ENCODE measurements around the gene CFL1.
"Not testable (repeated sequence)": the region's sequence is repeated elsewhere in the genome, so short reads cannot be mapped to it uniquely, and the experiment has no call there.

CFL1 gene

DNA sequence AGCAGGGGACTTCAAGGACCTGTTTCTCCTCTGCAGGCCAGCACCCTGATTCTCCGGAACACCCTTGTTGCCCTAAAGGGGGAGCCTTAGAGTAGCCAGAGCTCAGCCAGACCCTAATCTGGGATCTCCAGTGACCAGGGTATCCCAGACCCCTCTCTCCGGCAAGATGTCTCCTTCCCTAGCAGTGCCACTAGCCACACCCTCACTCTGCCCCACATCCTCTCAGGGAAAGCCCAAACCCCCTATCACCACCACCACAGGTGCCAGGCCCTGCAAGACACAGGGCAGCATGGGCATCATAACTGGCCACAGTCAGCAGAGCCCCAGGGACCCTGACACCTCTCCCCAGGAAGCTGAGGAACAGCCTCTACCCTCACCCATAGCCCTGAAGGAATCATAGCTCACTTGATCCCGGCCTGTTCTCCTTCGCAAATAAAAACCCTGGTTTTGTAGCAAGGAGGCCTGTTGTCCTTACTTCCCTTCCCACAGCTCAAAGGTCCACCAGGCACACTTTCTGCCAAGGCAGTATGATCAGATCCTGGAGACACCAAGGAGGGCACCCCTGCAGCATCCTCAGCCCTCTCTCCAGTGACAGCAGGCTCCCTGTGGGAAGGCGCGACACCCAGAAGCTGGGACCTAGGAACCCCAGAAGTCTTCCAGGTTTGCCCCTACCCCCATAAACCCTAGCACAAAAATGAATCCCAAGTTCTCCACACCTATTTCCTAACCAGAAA, 4.6 kb downstream of the CFL1 start:
- Histone ChIP-seq H3K27ac (ENCODE audit: low read depth, low read length, severe bottlenecking) (peak overlapping the region; percentile 16), H3K9me3 (ENCODE audit: control insufficient read depth, low read length) (no peaks in the 10 kb centered on the region), H3K4me1 (ENCODE audit: control insufficient read depth, insufficient read depth, low read length, poor library complexity, severe bottlenecking) (peaks cover 17% of the 10 kb centered on the region), H3K36me3 (ENCODE audit: control insufficient read depth, insufficient read depth, low read length) (peaks cover 59% of the 10 kb centered on the region), H3K4me3 (ENCODE audit: extremely low read depth, insufficient read depth, low read length, poor library complexity, severe bottlenecking) (no peak overlapping the region)
- whole genome bisulfite sequencing, 2 experiments (ENCODE audit: insufficient coverage in 2 of 2) = 91 to 94% methylated on average over 4 to 6 of the region's 6 CpGs

DNA sequence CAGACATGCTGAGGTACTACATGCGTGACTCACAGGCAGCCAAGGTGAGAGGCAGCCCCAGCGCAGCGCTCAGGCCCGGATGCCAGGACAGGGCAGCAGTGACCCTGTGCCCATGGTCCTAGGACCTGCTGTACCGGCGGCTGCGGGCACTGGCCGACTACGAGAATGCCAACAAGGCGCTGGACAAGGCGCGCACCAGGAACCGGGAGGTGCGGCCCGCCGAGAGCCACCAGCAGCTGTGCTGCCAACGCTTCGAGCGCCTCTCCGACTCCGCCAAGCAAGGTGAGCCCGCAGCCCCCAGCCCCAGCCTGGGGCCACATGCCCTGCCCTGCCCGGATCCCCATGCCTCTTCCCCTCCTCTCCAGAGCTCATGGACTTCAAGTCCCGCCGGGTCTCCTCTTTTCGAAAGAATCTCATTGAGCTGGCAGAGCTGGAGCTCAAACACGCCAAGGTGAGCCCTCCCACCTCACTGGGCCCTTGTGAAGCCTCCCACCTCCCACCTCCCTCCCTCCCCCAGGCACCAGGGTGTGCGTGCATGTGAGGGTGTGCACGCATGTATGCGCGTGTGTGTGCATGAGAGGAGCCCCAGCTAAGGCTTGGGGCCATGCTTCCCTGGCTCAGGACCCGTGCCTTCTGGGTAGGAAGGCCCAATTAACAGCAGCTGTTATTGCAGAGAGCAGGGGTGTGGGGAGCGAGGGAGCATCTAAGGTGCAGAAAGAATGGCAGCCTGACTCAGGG, 5.3 kb downstream of the CFL1 start:
- peak overlapping the region; percentile 16 for H3K27ac ChIP-seq (ENCODE audit: low read depth, low read length, severe bottlenecking)
- no peaks in the 10 kb centered on the region for H3K9me3 ChIP-seq (ENCODE audit: control insufficient read depth, low read length)
- 96 to 97% methylated on average over 29 to 32 of the region's 33 CpGs for WGBS, 2 experiments (ENCODE audit: insufficient coverage in 2 of 2)
- H3K4me3 ChIP-seq (ENCODE audit: extremely low read depth, insufficient read depth, low read length, poor library complexity, severe bottlenecking) = no peak overlapping the region
- H3K4me1 ChIP-seq (ENCODE audit: control insufficient read depth, insufficient read depth, low read length, poor library complexity, severe bottlenecking) = peaks cover 17% of the 10 kb centered on the region
- H3K36me3 ChIP-seq (ENCODE audit: control insufficient read depth, insufficient read depth, low read length) = peaks cover 59% of the 10 kb centered on the region

GRCh38 chr11:65851811-65852507, 6.0 kb downstream of the CFL1 start:
- Histone ChIP-seq H3K9me3 (ENCODE audit: control insufficient read depth, low read length) (no peaks in the 10 kb centered on the region), H3K4me1 (ENCODE audit: control insufficient read depth, insufficient read depth, low read length, poor library complexity, severe bottlenecking) (peaks cover 17% of the 10 kb centered on the region), H3K36me3 (ENCODE audit: control insufficient read depth, insufficient read depth, low read length) (peaks cover 59% of the 10 kb centered on the region), H3K27ac (ENCODE audit: low read depth, low read length, severe bottlenecking) (no peak overlapping the region), H3K4me3 (ENCODE audit: extremely low read depth, insufficient read depth, low read length, poor library complexity, severe bottlenecking) (no peak overlapping the region)
- 94 to 98% methylated on average over 8 to 10 of the region's 10 CpGs for WGBS, 2 experiments (ENCODE audit: insufficient coverage in 2 of 2)

DNA sequence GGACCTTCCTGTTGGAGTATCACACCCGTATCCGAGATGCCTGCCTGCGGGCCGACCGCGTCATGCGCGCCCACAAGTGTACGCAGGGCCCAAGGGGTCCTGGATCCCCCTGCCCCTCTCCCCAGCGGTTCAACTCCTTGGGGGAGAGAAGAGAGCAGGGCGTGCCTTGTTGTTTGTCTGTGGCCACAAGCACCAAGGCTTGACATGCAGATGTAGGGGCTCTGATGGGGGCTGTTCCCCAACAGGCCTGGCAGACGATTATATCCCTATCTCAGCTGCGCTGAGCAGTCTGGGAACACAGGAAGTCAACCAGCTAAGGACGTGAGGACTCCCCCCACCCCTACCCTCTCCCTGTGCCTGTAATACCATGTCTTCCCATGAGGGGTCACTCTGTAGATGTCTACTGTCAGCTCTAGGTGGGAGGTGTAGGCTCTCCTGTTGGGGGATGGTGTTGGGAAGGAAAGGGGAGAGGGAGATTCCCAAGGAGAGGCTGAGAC, 6.8 kb downstream of the CFL1 start:
- Histone ChIP-seq H3K4me1 (ENCODE audit: control insufficient read depth, insufficient read depth, low read length, poor library complexity, severe bottlenecking) (peaks cover 14% of the 10 kb centered on the region), H3K27ac (ENCODE audit: low read depth, low read length, severe bottlenecking) (peak overlapping the region; percentile 16), H3K36me3 (ENCODE audit: control insufficient read depth, insufficient read depth, low read length) (peaks cover 52% of the 10 kb centered on the region), H3K4me3 (ENCODE audit: extremely low read depth, insufficient read depth, low read length, poor library complexity, severe bottlenecking) (no peak overlapping the region), H3K9me3 (ENCODE audit: control insufficient read depth, low read length) (no peaks in the 10 kb centered on the region)
- 94 to 98% methylated on average over 5 to 13 of the region's 14 CpGs for WGBS, 2 experiments (ENCODE audit: insufficient coverage in 2 of 2)

DNA sequence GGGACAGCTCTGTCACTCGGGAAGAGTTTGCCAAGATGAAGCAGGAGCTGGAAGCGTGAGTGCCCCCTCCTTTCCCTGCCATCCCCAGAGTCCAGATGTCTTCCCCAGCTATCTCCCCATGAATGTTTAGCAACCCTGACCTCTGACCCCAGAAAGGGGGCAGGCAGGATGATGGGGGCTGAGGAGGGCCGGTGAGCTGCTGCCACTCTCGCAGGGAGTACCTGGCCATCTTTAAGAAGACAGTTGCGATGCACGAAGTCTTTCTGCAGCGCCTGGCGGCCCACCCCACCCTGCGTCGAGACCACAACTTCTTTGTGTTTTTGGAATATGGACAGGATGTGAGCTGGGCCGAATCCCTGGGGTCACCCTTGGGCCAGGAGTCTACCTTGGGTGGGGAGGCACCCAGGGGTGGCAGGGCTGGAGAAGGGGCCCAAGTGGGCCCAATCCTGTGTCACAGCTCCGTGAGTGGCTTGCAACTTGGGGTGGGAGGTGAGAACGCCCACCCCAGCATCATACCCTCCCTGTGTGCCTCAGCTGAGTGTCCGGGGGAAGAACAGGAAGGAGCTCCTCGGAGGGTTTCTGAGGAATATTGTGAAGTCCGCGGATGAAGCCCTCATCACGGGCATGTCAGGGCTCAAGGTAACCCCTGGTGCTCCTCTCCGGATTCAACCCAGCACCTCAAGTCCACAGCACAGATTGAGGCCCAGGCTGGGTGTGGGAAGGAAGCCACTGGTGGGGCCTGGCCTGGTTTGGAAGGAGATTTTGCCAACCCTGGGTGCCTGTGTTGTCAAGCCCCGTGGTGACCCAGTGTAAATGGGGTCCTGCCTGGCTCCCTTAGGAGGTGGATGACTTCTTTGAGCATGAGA, 7.5 kb downstream of the CFL1 start:
- Histone ChIP-seq H3K4me3 (ENCODE audit: extremely low read depth, insufficient read depth, low read length, poor library complexity, severe bottlenecking) (no peak overlapping the region), H3K4me1 (ENCODE audit: control insufficient read depth, insufficient read depth, low read length, poor library complexity, severe bottlenecking) (peaks cover 8% of the 10 kb centered on the region), H3K36me3 (ENCODE audit: control insufficient read depth, insufficient read depth, low read length) (peaks cover 45% of the 10 kb centered on the region), H3K27ac (ENCODE audit: low read depth, low read length, severe bottlenecking) (peak overlapping the region; percentile 16), H3K9me3 (ENCODE audit: control insufficient read depth, low read length) (no peaks in the 10 kb centered on the region)
- 90 to 96% methylated on average over 16 to 18 of the region's 20 CpGs for WGBS, 2 experiments (ENCODE audit: insufficient coverage in 2 of 2)

DNA sequence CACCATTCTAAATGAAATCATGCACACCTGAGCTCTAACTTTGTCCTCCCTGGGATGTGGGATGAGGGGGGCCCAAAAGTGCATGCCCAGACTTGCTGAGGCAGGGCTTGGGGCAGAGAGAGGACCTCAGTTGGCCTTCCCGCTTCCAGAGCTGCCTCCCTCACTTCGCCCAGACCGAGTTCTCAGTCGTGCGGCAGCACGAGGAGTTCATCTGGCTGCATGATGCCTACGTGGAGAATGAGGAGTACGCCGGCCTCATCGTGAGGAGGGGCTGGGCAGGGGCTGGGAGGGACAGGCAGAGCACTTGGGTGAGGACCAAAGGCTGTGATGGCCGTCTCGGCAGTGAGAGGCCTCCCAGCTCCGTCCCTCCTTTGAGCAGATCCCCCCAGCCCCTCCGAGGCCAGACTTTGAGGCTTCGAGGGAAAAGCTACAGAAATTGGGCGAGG, 8.2 kb downstream of the CFL1 start:
- H3K4me3 ChIP-seq (ENCODE audit: extremely low read depth, insufficient read depth, low read length, poor library complexity, severe bottlenecking) = no peak overlapping the region
- WGBS, 2 experiments (ENCODE audit: insufficient coverage in 2 of 2) = 73 to 74% methylated on average over 16 of the region's 16 CpGs
- no peaks in the 10 kb centered on the region for H3K9me3 ChIP-seq (ENCODE audit: control insufficient read depth, low read length)
- peaks cover 1% of the 10 kb centered on the region for H3K4me1 ChIP-seq (ENCODE audit: control insufficient read depth, insufficient read depth, low read length, poor library complexity, severe bottlenecking)
- H3K27ac ChIP-seq (ENCODE audit: low read depth, low read length, severe bottlenecking) = no peak overlapping the region
- H3K36me3 ChIP-seq (ENCODE audit: control insufficient read depth, insufficient read depth, low read length) = peaks cover 38% of the 10 kb centered on the region

GRCh38 chr11:65849366-65849765, 8.6 kb downstream of the CFL1 start:
- Histone ChIP-seq H3K4me3 (ENCODE audit: extremely low read depth, insufficient read depth, low read length, poor library complexity, severe bottlenecking) (no peak overlapping the region), H3K27ac (ENCODE audit: low read depth, low read length, severe bottlenecking) (no peak overlapping the region)
- WGBS, 2 experiments (ENCODE audit: insufficient coverage in 2 of 2) = 83% methylated on average over 7 of the region's 8 CpGs

GRCh38 chr11:65848693-65849092, 9.3 kb downstream of the CFL1 start:
- not testable (repeated sequence) for H3K27ac ChIP-seq (ENCODE audit: low read depth, low read length, severe bottlenecking); H3K4me1 ChIP-seq (ENCODE audit: control insufficient read depth, insufficient read depth, low read length, poor library complexity, severe bottlenecking); H3K4me3 ChIP-seq (ENCODE audit: extremely low read depth, insufficient read depth, low read length, poor library complexity, severe bottlenecking); H3K9me3 ChIP-seq (ENCODE audit: control insufficient read depth, low read length)
- H3K36me3 ChIP-seq (ENCODE audit: control insufficient read depth, insufficient read depth, low read length) = peaks cover 27% of the 10 kb centered on the region
- 74 to 77% methylated on average over 7 of the region's 7 CpGs for WGBS, 2 experiments (ENCODE audit: insufficient coverage in 2 of 2)

More at GRCh38 chr11:65849366-65849765, 8.6 kb downstream of the CFL1 start:
- no peaks in the 10 kb centered on the region for H3K4me1 ChIP-seq (ENCODE audit: control insufficient read depth, insufficient read depth, low read length, poor library complexity, severe bottlenecking)
- no peaks in the 10 kb centered on the region for H3K9me3 ChIP-seq (ENCODE audit: control insufficient read depth, low read length)
- H3K36me3 ChIP-seq (ENCODE audit: control insufficient read depth, insufficient read depth, low read length) = peaks cover 34% of the 10 kb centered on the region

GRCh38 chr11:65847746-65848145, 10.2 kb downstream of the CFL1 start:
- Histone ChIP-seq H3K27ac (ENCODE audit: low read depth, low read length, severe bottlenecking) (no peak overlapping the region), H3K9me3 (ENCODE audit: control insufficient read depth, low read length) (no peaks in the 10 kb centered on the region), H3K4me3 (ENCODE audit: extremely low read depth, insufficient read depth, low read length, poor library complexity, severe bottlenecking) (no peak overlapping the region), H3K36me3 (ENCODE audit: control insufficient read depth, insufficient read depth, low read length) (peaks cover 18% of the 10 kb centered on the region), H3K4me1 (ENCODE audit: control insufficient read depth, insufficient read depth, low read length, poor library complexity, severe bottlenecking) (no peaks in the 10 kb centered on the region)
- 90 to 97% methylated on average over 3 of the region's 3 CpGs for WGBS, 2 experiments (ENCODE audit: insufficient coverage in 2 of 2)
